ENCODE results near the gene RETREG1. TPM values are rescaled to one million over a fixed set of nuclear protein-coding genes. Genes with fewer than 3 reads are reported as not detected.

RETREG1 gene
- total and polyA plus RNA-seq, 2 experiments from 2014 or later: 2.3 to 3.6 TPM

- H3K27ac ChIP-seq (ENCODE audit: low read depth): no peak overlapping the region
Observed at GRCh38 chr5:16603295-16603694, 13.5 kb downstream of the RETREG1 start.

GRCh38 chr5:16602182-16602581 lies 14.6 kb downstream of the RETREG1 start:
- no peak for TF ChIP-seq EZH2 (IDR thresholded peaks at IDR 0.05; ENCODE audit: low read depth, unreplicated experiment)
- no peak for TF ChIP-seq EZH2phosphoT487 (IDR thresholded peaks at IDR 0.05; ENCODE audit: unreplicated experiment)
- TF ChIP-seq CREB1 (CRISPR knock-in tag; IDR thresholded peaks at IDR 0.05; ENCODE audit: low read depth): no peak
- no peaks in the 10 kb centered on the region for H3K36me3 Mint-ChIP-seq (ENCODE audit: low read depth)
- Histone ChIP-seq H4K20me1 (replicated peaks; ENCODE audit: insufficient read depth) (no peaks in the 10 kb centered on the region), H3K36me3 (ENCODE audit: insufficient read depth) (no peaks in the 10 kb centered on the region), H2AFZ (no peak overlapping the region), H3K79me2 (replicated peaks; ENCODE audit: insufficient read depth) (no peaks in the 10 kb centered on the region), H3K9me2 (ENCODE audit: insufficient read depth) (0 out of 2 replicates have a peak, but pooled peaks cover 3% of the 10 kb centered on the region), H3K4me1 (ENCODE audit: insufficient read depth) (peaks cover 10% of the 10 kb centered on the region), H3K27me3 (ENCODE audit: insufficient read depth) (no peaks in the 10 kb centered on the region), H3K27ac (ENCODE audit: low read depth) (no peak overlapping the region), H3K4me3 (no peak overlapping the region), H3K4me2 (no peak overlapping the region; the same call in 1 of the 2 replicates), H3F3A (replicated peaks; ENCODE audit: low read depth) (no peaks in the 10 kb centered on the region)
- peaks cover 3% of the 10 kb centered on the region; the same call in 1 of the 3 replicates for H3K9me3 Mint-ChIP-seq
- peaks cover 14% of the 10 kb centered on the region for H3K4me1 Mint-ChIP-seq
- DNase-seq (ENCODE audit: low spot score): peak; percentile 21
- no peak overlapping the region for H3K27ac Mint-ChIP-seq
- peaks cover 5% of the 10 kb centered on the region for H3K27me3 Mint-ChIP-seq (ENCODE audit: insufficient read depth, low read depth, poor library complexity)
- ATAC-seq: peak; percentile 61; the same call in 2 of the 3 replicates
- no peak overlapping the region for H3K4me3 Mint-ChIP-seq

More at GRCh38 chr5:16603295-16603694, 13.5 kb downstream of the RETREG1 start:
- Histone ChIP-seq H3K9me2 (ENCODE audit: insufficient read depth) (0 out of 2 replicates have a peak, but pooled peaks cover under 1% of the 10 kb centered on the region), H3K4me2 (no peak overlapping the region), H3K4me3 (no peak overlapping the region), H3K36me3 (ENCODE audit: insufficient read depth) (no peaks in the 10 kb centered on the region), H3K4me1 (ENCODE audit: insufficient read depth) (peaks cover 10% of the 10 kb centered on the region), H4K20me1 (replicated peaks; ENCODE audit: insufficient read depth) (no peaks in the 10 kb centered on the region), H3F3A (replicated peaks; ENCODE audit: low read depth) (no peaks in the 10 kb centered on the region), H3K79me2 (replicated peaks; ENCODE audit: insufficient read depth) (no peaks in the 10 kb centered on the region), H3K27me3 (ENCODE audit: insufficient read depth) (no peaks in the 10 kb centered on the region), H2AFZ (no peak overlapping the region)
- Mint-ChIP-seq H3K4me1 (peaks cover 14% of the 10 kb centered on the region), H3K4me3 (no peak overlapping the region), H3K27me3 (ENCODE audit: insufficient read depth, low read depth, poor library complexity) (peaks cover 5% of the 10 kb centered on the region), H3K27ac (no peak overlapping the region), H3K9me3 (peaks cover 3% of the 10 kb centered on the region; the same call in 1 of the 3 replicates), H3K36me3 (ENCODE audit: low read depth) (no peaks in the 10 kb centered on the region)
- ATAC-seq (no peak), DNase-seq (ENCODE audit: low spot score) (no peak)
- no peak for TF ChIP-seq ZNF331 (CRISPR knock-in tag; IDR thresholded peaks at IDR 0.05; ENCODE audit: low read depth)

- Histone ChIP-seq H3K36me3 (ENCODE audit: insufficient read depth) (no peaks in the 10 kb centered on the region), H4K20me1 (replicated peaks; ENCODE audit: insufficient read depth) (no peaks in the 10 kb centered on the region), H3K4me2 (no peak overlapping the region), H2AFZ (no peak overlapping the region), H3K27ac (ENCODE audit: low read depth) (no peak overlapping the region), H3K4me1 (ENCODE audit: insufficient read depth) (peaks cover 10% of the 10 kb centered on the region), H3K4me3 (no peak overlapping the region), H3K9me2 (ENCODE audit: insufficient read depth) (0 out of 2 replicates have a peak, but pooled peaks cover 3% of the 10 kb centered on the region), H3K79me2 (replicated peaks; ENCODE audit: insufficient read depth) (no peaks in the 10 kb centered on the region), H3K27me3 (ENCODE audit: insufficient read depth) (no peaks in the 10 kb centered on the region), H3F3A (replicated peaks; ENCODE audit: low read depth) (no peaks in the 10 kb centered on the region)
- H3K4me1 Mint-ChIP-seq: peaks cover 14% of the 10 kb centered on the region
- H3K27ac Mint-ChIP-seq: no peak overlapping the region
- peaks cover 5% of the 10 kb centered on the region for H3K27me3 Mint-ChIP-seq (ENCODE audit: insufficient read depth, low read depth, poor library complexity)
- H3K4me3 Mint-ChIP-seq: no peak overlapping the region; the same call in 2 of the 3 replicates
- DNase-seq (ENCODE audit: low spot score) (no peak), ATAC-seq (no peak)
- no peaks in the 10 kb centered on the region for H3K36me3 Mint-ChIP-seq (ENCODE audit: low read depth)
- peaks cover 3% of the 10 kb centered on the region; the same call in 1 of the 3 replicates for H3K9me3 Mint-ChIP-seq
- TF ChIP-seq JUNB (IDR thresholded peaks at IDR 0.05; ENCODE audit: unreplicated experiment): no peak
- TF ChIP-seq ZNF462 (CRISPR knock-in tag; IDR thresholded peaks at IDR 0.05): no peak
- TF ChIP-seq EZH2 (IDR thresholded peaks at IDR 0.05; ENCODE audit: low read depth, unreplicated experiment): no peak
- no peak for TF ChIP-seq ZNF331 (CRISPR knock-in tag; IDR thresholded peaks at IDR 0.05; ENCODE audit: low read depth)
- no peak for TF ChIP-seq EZH2phosphoT487 (IDR thresholded peaks at IDR 0.05; ENCODE audit: unreplicated experiment)
- no peak for TF ChIP-seq ZNF114 (CRISPR knock-in tag; IDR thresholded peaks at IDR 0.05)
- no peak for TF ChIP-seq POLR2AphosphoS5 (IDR thresholded peaks at IDR 0.05; ENCODE audit: low read depth)
- no peak for TF ChIP-seq ETS1 (IDR thresholded peaks at IDR 0.05)
Observed at GRCh38 chr5:16600946-16601345, 15.9 kb downstream of the RETREG1 start.

Data from GM23338 (cell line).